Ovary (tissue), 3 donors: ENCODE results near the gene TMEM169.

Experiments
- CTCF ChIP-seq, 3 donors: fragments of 450-650 bp in 2 of 3; fragments of 200-600 bp in 1 of 3; IDR thresholded peaks; one replicate each; pipeline versions ENCODE4 v1.5.1 to v1.8.0; 2016 to 2022; ENCODE audit warnings: antibody characterized with exemption in 3 of 3, mild to moderate bottlenecking in 1 of 3
- POLR2A ChIP-seq: fragments of 450-650 bp; IDR thresholded peaks from one replicate; pipeline ENCODE4 v1.6.1; 2017; ENCODE audit warnings: antibody characterized with exemption, mild to moderate bottlenecking, moderate library complexity
- donor health status: DM: no; HTN: no; CAD: no.

GRCh38 chr2:216144372-216144771, 62.7 kb downstream of the TMEM169 start:
- TF ChIP-seq CTCF (IDR thresholded peaks at IDR 0.05), result no peak
- TF ChIP-seq POLR2A, result no peak
